H1 (cell line): Measurements from ENCODE around the gene IQCE. TPM values are rescaled to one million over a fixed set of nuclear protein-coding genes. Genes with fewer than 3 reads are reported as not detected.

Experiments used
- CTCF ChIA-PET: fragments of 300-600 bp; sonication (Branson Sonifier 250); formaldehyde crosslinking; loops from one replicate; lab custom pipeline; 2021; ENCODE audit not compliant: partially characterized antibody; lab: Charles Lee
- POLR2A ChIA-PET: fragments of 300-600 bp; sonication (Branson Sonifier 250); formaldehyde crosslinking; loops from one replicate; lab custom pipeline; 2021; ENCODE audit warnings: inconsistent platforms; ENCODE audit not compliant: partially characterized antibody; lab: Charles Lee
- DNase-seq, 2 experiments: peaks; one replicate each; pipeline versions ENCODE4 v3.0.0 to v3.0.0-alpha.2; 2010 to 2022; ENCODE audit warnings: low spot score in 2 of 2, low read depth in 1 of 2, mixed read lengths in 1 of 2
- FAIRE-seq: peaks from 2 replicates; lab custom pipeline; 2011; peaks lifted over from hg19 to GRCh38; lab: Jason Lieb, UNC
- H2AFZ ChIP-seq: 2 replicates; pipeline ENCODE4 v1.8.1; 2012; ENCODE audit warnings: low read length, inconsistent platforms
- H2AK5ac ChIP-seq: 2 replicates; pipeline ENCODE4 v1.6.1; 2013; ENCODE audit warnings: low read depth, low read length
- H2BK120ac ChIP-seq: replicated peaks from 2 replicates; pipeline ENCODE3; 2013; ENCODE audit warnings: low read depth, low read length, inconsistent platforms
- H2BK12ac ChIP-seq: 2 replicates; pipeline ENCODE4 v1.6.1; 2013; ENCODE audit warnings: low read depth, low read length
- H2BK15ac ChIP-seq: 2 replicates; pipeline ENCODE4 v1.6.1; 2013; ENCODE audit warnings: low read length
- H2BK20ac ChIP-seq: 2 replicates; pipeline ENCODE4 v1.6.1; 2013; ENCODE audit warnings: low read length
- H2BK5ac ChIP-seq: 2 replicates; pipeline ENCODE4 v1.6.1; 2013; ENCODE audit warnings: low read depth, low read length
- H3K14ac ChIP-seq: 2 replicates; pipeline ENCODE4 v1.6.1; 2013; ENCODE audit warnings: inconsistent platforms; ENCODE audit not compliant: insufficient read length
- H3K18ac ChIP-seq: 2 replicates; pipeline ENCODE4 v1.6.1; 2013; ENCODE audit warnings: low read length; ENCODE audit errors: extremely low read depth
- H3K23ac ChIP-seq: 2 replicates; pipeline ENCODE4 v1.6.1; 2013; ENCODE audit warnings: inconsistent platforms; ENCODE audit not compliant: insufficient read length
- H3K23me2 ChIP-seq: 2 replicates; pipeline ENCODE4 v1.6.1; 2013; ENCODE audit warnings: low read depth, low read length
- H3K27ac ChIP-seq: 2 replicates; pipeline ENCODE4 v1.6.1; 2011; ENCODE audit warnings: low read depth, low read length, inconsistent platforms
- H3K27me3 ChIP-seq, 4 experiments: replicated peaks in 1 of 4; 1 replicate in 1 of 4; 2 replicates in 3 of 4; pipeline versions ENCODE4 v1.6.1 to v1.8.1; 2011 to 2013; ENCODE audit warnings: low read length in 3 of 4, mild to moderate bottlenecking in 3 of 4, inconsistent platforms in 2 of 4, mixed read lengths in 2 of 4, moderate library complexity in 1 of 4; ENCODE audit not compliant: control insufficient read depth in 3 of 4, insufficient read depth in 3 of 4; ENCODE audit errors: extremely low read depth in 1 of 4
- H3K36me3 ChIP-seq, 4 experiments: 2 replicates each; pipeline versions ENCODE4 v1.6.1 to v1.8.1; 2011 to 2013; ENCODE audit warnings: mild to moderate bottlenecking in 4 of 4, low read length in 3 of 4, moderate library complexity in 2 of 4, control low read depth in 1 of 4, inconsistent platforms in 1 of 4; ENCODE audit not compliant: insufficient read depth in 4 of 4, control insufficient read depth in 2 of 4
- H3K4ac ChIP-seq: replicated peaks from 2 replicates; pipeline ENCODE3; 2013; ENCODE audit warnings: low read length, low read depth, mixed read lengths, inconsistent platforms; ENCODE audit not compliant: insufficient read length
- H3K4me1 ChIP-seq, 4 experiments: replicated peaks in 1 of 4; 1 replicate in 1 of 4; 2 replicates in 3 of 4; pipeline versions ENCODE4 v1.6.1 to v1.8.1; 2011 to 2013; ENCODE audit warnings: low read length in 3 of 4, inconsistent platforms in 2 of 4, mixed read lengths in 1 of 4; ENCODE audit not compliant: insufficient read depth in 4 of 4, control insufficient read depth in 3 of 4
- H3K4me2 ChIP-seq, 2 experiments: 2 replicates each; pipeline versions ENCODE4 v1.6.1 to v1.8.1; 2011 to 2013; ENCODE audit warnings: low read depth in 2 of 2, low read length in 2 of 2, control low read depth in 1 of 2, inconsistent platforms in 1 of 2, mild to moderate bottlenecking in 1 of 2; ENCODE audit not compliant: insufficient read depth in 1 of 2
- H3K4me3 ChIP-seq, 4 experiments: fragments of 200-600, 300-600 bp in 1 of 4; sonication (generic), shearing (Covaris generic), sonication (Bioruptor Twin) in 1 of 4; 2 replicates each; pipeline versions ENCODE4 v1.5.1 to v1.8.1; 2011 to 2016; ENCODE audit warnings: low read length in 4 of 4, low read depth in 3 of 4, control low read depth in 2 of 4, inconsistent platforms in 2 of 4, mild to moderate bottlenecking in 2 of 4, mixed read lengths in 1 of 4, moderate library complexity in 1 of 4; ENCODE audit not compliant: insufficient read depth in 2 of 4; ENCODE audit errors: extremely low read depth in 1 of 4
- H3K56ac ChIP-seq: replicated peaks from 2 replicates; pipeline ENCODE3; 2013; ENCODE audit warnings: low read depth, mild to moderate bottlenecking, mixed read lengths, low read length, inconsistent platforms; ENCODE audit not compliant: insufficient read length
- H3K79me1 ChIP-seq: 2 replicates; pipeline ENCODE4 v1.6.1; 2013; ENCODE audit warnings: low read depth, low read length, control low read depth
- H3K79me2 ChIP-seq, 2 experiments: 2 replicates each; pipeline versions ENCODE4 v1.6.1 to v1.8.1; 2012 to 2013; ENCODE audit warnings: low read length in 2 of 2, mild to moderate bottlenecking in 2 of 2, inconsistent platforms in 1 of 2; ENCODE audit not compliant: insufficient read depth in 2 of 2, control insufficient read depth in 1 of 2
- H3K9ac ChIP-seq, 4 experiments: replicated peaks in 1 of 4; 1 replicate in 1 of 4; 2 replicates in 3 of 4; pipeline versions ENCODE4 v1.6.1 to v1.8.1; 2011 to 2013; ENCODE audit warnings: low read depth in 3 of 4, low read length in 3 of 4, control low read depth in 2 of 4, mild to moderate bottlenecking in 2 of 4, moderate library complexity in 2 of 4, inconsistent platforms in 1 of 4; ENCODE audit errors: extremely low read depth in 1 of 4
- H3K9me3 ChIP-seq, 2 experiments: 2 replicates each; pipeline versions ENCODE4 v1.6.1 to v1.8.1; 2012 to 2013; ENCODE audit warnings: mild to moderate bottlenecking in 2 of 2, moderate library complexity in 2 of 2, control low read depth in 1 of 2, inconsistent platforms in 1 of 2, low read depth in 1 of 2, low read length in 1 of 2, mixed read lengths in 1 of 2; ENCODE audit not compliant: insufficient read depth in 2 of 2
- H4K20me1 ChIP-seq, 2 experiments: replicated peaks in 1 of 2; 2 replicates each; pipeline versions ENCODE3 to v1.8.1; 2011 to 2013; ENCODE audit warnings: inconsistent platforms in 2 of 2, low read length in 2 of 2, mild to moderate bottlenecking in 1 of 2; ENCODE audit not compliant: insufficient read depth in 2 of 2, control insufficient read depth in 1 of 2
- H4K5ac ChIP-seq: 2 replicates; pipeline ENCODE4 v1.6.1; 2013; ENCODE audit warnings: low read length, low read depth, mixed read lengths, inconsistent platforms; ENCODE audit not compliant: insufficient read length
- H4K8ac ChIP-seq: 2 replicates; pipeline ENCODE4 v1.8.0; 2013; ENCODE audit warnings: mild to moderate bottlenecking, moderate library complexity, low read length, inconsistent platforms; ENCODE audit not compliant: insufficient read depth; ENCODE audit errors: extremely low read depth
- H4K91ac ChIP-seq: replicated peaks from 2 replicates; pipeline ENCODE3; 2013; ENCODE audit warnings: low read length, mixed read lengths, inconsistent platforms; ENCODE audit not compliant: insufficient read length
- CTCF ChIP-seq, 3 experiments: IDR thresholded peaks; 1 replicate in 2 of 3; 2 replicates in 1 of 3; pipeline versions ENCODE4 v1.5.1 to v1.6.1; 2011; ENCODE audit warnings: low read length in 3 of 3, mild to moderate bottlenecking in 3 of 3, inconsistent platforms in 2 of 3, low read depth in 1 of 3, moderate library complexity in 1 of 3; ENCODE audit not compliant: insufficient read depth in 1 of 3; ENCODE audit errors: control extremely low read depth in 1 of 3
- RAD21 ChIP-seq, 2 experiments: IDR thresholded peaks in 1 of 2; conservative IDR thresholded peaks in 1 of 2; 2 replicates each; pipeline ENCODE4 v1.6.1; 2011; ENCODE audit warnings: low read depth in 2 of 2, low read length in 2 of 2, improper control_type of control experiment in 1 of 2, inconsistent platforms in 1 of 2, mild to moderate bottlenecking in 1 of 2, moderate library complexity in 1 of 2
- RXRA ChIP-seq: IDR thresholded peaks from 2 replicates; pipeline ENCODE4 v1.6.1; 2011; ENCODE audit warnings: low read depth, mild to moderate bottlenecking, low read length, moderate library complexity; ENCODE audit not compliant: insufficient read depth
- SP2 ChIP-seq: IDR thresholded peaks from 2 replicates; pipeline ENCODE4 v1.6.1; 2012; ENCODE audit warnings: mild to moderate bottlenecking, low read length, inconsistent platforms
- YY1 ChIP-seq: IDR thresholded peaks from 2 replicates; pipeline ENCODE4 v1.6.1; 2011; ENCODE audit warnings: low read depth, mild to moderate bottlenecking, low read length
- WGBS, 2 experiments: shearing (Covaris generic) in 1 of 2; methylation state at CpG; one replicate each; pipeline versions ENCODE4 v1.1.6 to v1.1.7; 2013 to 2015; ENCODE audit warnings: low lambda C conversion rate in 2 of 2, mixed read lengths in 2 of 2, inconsistent platforms in 1 of 2, low coverage in 1 of 2, missing lambda C conversion rate in 1 of 2; ENCODE audit not compliant: insufficient replicate concordance in 2 of 2, insufficient coverage in 1 of 2, insufficient read length in 1 of 2; ENCODE audit errors: extremely low coverage in 1 of 2, missing lambda C conversion rate in 1 of 2; 5-methylcytosine and 5-hydroxymethylcytosine counted together
- polyA plus RNA-seq, 7 experiments: library from polyadenylated mRNA; depleted of rRNA in 3 of 7; stranded (reverse) in 5 of 7; unstranded in 2 of 7; fragments of >200 nt in 5 of 7; fragments of 200-250 nt in 2 of 7; gene quantifications; 1 replicate in 5 of 7; 2 replicates in 1 of 7; 4 replicates in 1 of 7; pipeline versions ENCODE4 v1.2.1 to v1.2.3, GENCODE V29; 2011 to 2013; ENCODE audit warnings: missing spikeins in 2 of 7, mixed read lengths in 2 of 7
- total RNA-seq: library from RNA; stranded (reverse); fragmentation: NEBNext Ultra II Directional; extraction: Animal tissue kit (Norgen Biotek cat#: 25700); gene quantifications from 2 replicates; pipeline ENCODE4 v1.2.1, GENCODE V29; 2021

The IQCE gene
- total and polyA plus RNA-seq, 2 of the 8 experiments (the other 6 are each of a cell fraction or from before 2014, with no cell fraction given), result 2.2 to 4.9 TPM

GRCh38 chr7:2661602-2662272, 103.0 kb downstream of the IQCE start:
- Histone ChIP-seq H3K79me1 (peaks cover 3% of the 10 kb centered on the region; the same call in 1 of the 2 replicates), H3K79me2 (no peaks in the 10 kb centered on the region), H3K23me2 (peaks cover 5% of the 10 kb centered on the region; the same call in 1 of the 2 replicates), H2AK5ac (no peak overlapping the region), H3K4me1 (peaks cover 0 to 4% (median under 1%) of the 10 kb centered on the region in 4 experiments; a peak in 2 of 7 replicates), H3K18ac (no peak overlapping the region), H3K4me3 (no peak overlapping the region), H3K36me3 (peaks cover under 1 to 32% (median 8%) of the 10 kb centered on the region in 4 experiments; a peak in 6 of 8 replicates), H3K27ac (no peak overlapping the region), H3K23ac (no peak overlapping the region), H2BK20ac (no peak overlapping the region), H3K4me2 (no peak overlapping the region), H4K8ac (no peak overlapping the region), H3K4ac (no peak overlapping the region), H3K9me3 (peaks cover 0 to under 1% of the 10 kb centered on the region in 2 experiments; a peak in 1 of 4 replicates), H4K5ac (no peak overlapping the region), H3K14ac (no peak overlapping the region), H3K56ac (no peak overlapping the region), H4K20me1 (peaks cover 0 to 19% of the 10 kb centered on the region in 2 experiments), H2BK5ac (no peak overlapping the region), H2AFZ (no peak overlapping the region), H2BK15ac (no peak overlapping the region), H3K9ac (no peak overlapping the region), H2BK12ac (no peak overlapping the region), H4K91ac (no peak overlapping the region), H3K27me3 (no peaks in the 10 kb centered on the region), H2BK120ac (no peak overlapping the region)
- FAIRE-seq (no peak), DNase-seq (no peak)
- CTCF ChIA-PET, result interaction anchor here (0.7 to 4.0 kb wide), 13 partner anchors 9 to 210 kb away, joined by 3 to 26 read pairs (median 8); no protein-coding TSS in a partner anchor
- TF ChIP-seq RAD21 (IDR thresholded peaks at IDR 0.05 in 1 of 2, conservative IDR thresholded peaks at IDR 0.05 in 1 of 2; ENCODE audit: low read depth in 2 of 2, low read length in 2 of 2) (peak; percentile 18 to 41; a peak in 3 of 4 replicates), CTCF (IDR thresholded peaks at IDR 0.05; ENCODE audit: control extremely low read depth in 1 of 3, insufficient read depth in 1 of 3, low read depth in 1 of 3, low read length in 3 of 3) (peak in 2 of 3 experiments; percentile 34 to 44; a peak in 2 of 4 replicates), YY1 (no peak), RXRA (no peak), SP2 (no peak)
- POLR2A ChIA-PET, result interaction anchor here (0.8 to 1.3 kb wide), 4 partner anchors 11 to 22 kb away, joined by 3 read pairs; no protein-coding TSS in a partner anchor
- 94% methylated on average over 35 of the region's 43 CpGs; no CpG with 5 or more reads in 1 of the 2 experiments for WGBS, 2 experiments
